Tibial nerve (tissue), 4 donors: ENCODE data around the gene RELN. TPM values are rescaled to one million over a fixed set of nuclear protein-coding genes. Genes with fewer than 3 reads are reported as not detected.
A peak's percentile ranks its signal among the peaks of the same experiment; 100 is the strongest.

ENCODE experiments used
- DNase-seq, 2 donors: peaks; one replicate each; pipeline ENCODE4 v3.0.0-alpha.2; 2019; ENCODE audit warnings: low spot score in 2 of 2
- H3K27ac ChIP-seq, 4 donors: fragments of 200-600 bp; sonication (generic) in 3 of 4; one replicate each; pipeline ENCODE4 v1.5.1; 2017 to 2019; ENCODE audit warnings: mild to moderate bottlenecking in 1 of 4
- H3K27me3 ChIP-seq, 2 donors: fragments of 200-600 bp; sonication (generic) in 1 of 2; one replicate each; pipeline versions ENCODE4 v1.5.1 to v1.6.0; 2017 to 2019
- H3K36me3 ChIP-seq, 3 donors: fragments of 200-600 bp; sonication (generic); one replicate each; pipeline ENCODE4 v1.5.1; 2018 to 2019
- H3K4me1 ChIP-seq, 4 donors: fragments of 200-600 bp; sonication (generic) in 3 of 4; one replicate each; pipeline ENCODE4 v1.5.1; 2017 to 2019
- H3K4me3 ChIP-seq, 4 donors: fragments of 200-600 bp; sonication (generic) in 3 of 4; one replicate each; pipeline ENCODE4 v1.5.1; 2017 to 2019; ENCODE audit warnings: mild to moderate bottlenecking in 1 of 4, moderate library complexity in 1 of 4
- H3K9me3 ChIP-seq, 4 donors: fragments of 200-600 bp; sonication (generic) in 3 of 4; one replicate each; pipeline ENCODE4 v1.5.1; 2017 to 2019
- CTCF ChIP-seq, 5 experiments: fragments of 200-600 bp in 3 of 5; fragments of 450-650 bp in 2 of 5; sonication (generic) in 3 of 5; IDR thresholded peaks; one replicate each; pipeline ENCODE4 v1.5.1; 2016 to 2019; ENCODE audit warnings: antibody characterized with exemption in 5 of 5, mild to moderate bottlenecking in 3 of 5, moderate library complexity in 2 of 5
- EP300 ChIP-seq, 2 donors: sonication (generic); formaldehyde crosslinking; IDR thresholded peaks; one replicate each; pipeline ENCODE4 v1.6.1; 2017; ENCODE audit warnings: antibody characterized with exemption in 2 of 2, mild to moderate bottlenecking in 1 of 2
- POLR2A ChIP-seq, 2 donors: fragments of 450-650 bp; IDR thresholded peaks; one replicate each; pipeline ENCODE4 v1.6.1; 2017; ENCODE audit warnings: antibody characterized with exemption in 2 of 2, mild to moderate bottlenecking in 2 of 2, moderate library complexity in 2 of 2
- WGBS, 2 donors: methylation state at CpG; one replicate each; pipeline ENCODE4 v1.1.5; 2018; 5-methylcytosine and 5-hydroxymethylcytosine counted together
- total RNA-seq, 4 donors: library from RNA; depleted of rRNA; stranded (reverse); fragments of >200 nt; gene quantifications; one replicate each; pipeline ENCODE4 v1.1.0, GENCODE V29; 2016

Gene RELN
- total RNA-seq, 4 donors from 2014 or later: 80.4 to 117 (median 102) TPM

- WGBS, 2 donors: 92% methylated on average over 4 of the region's 4 CpGs
- no peaks in the 10 kb centered on the region for H3K27me3 ChIP-seq
- no peak overlapping the region for H3K27ac ChIP-seq
- peaks cover 0 to 3% (median 0%) of the 10 kb centered on the region in 4 donors for H3K4me1 ChIP-seq
- TF ChIP-seq EP300 (IDR thresholded peaks at IDR 0.05) (no peak), POLR2A (IDR thresholded peaks at IDR 0.05) (no peak), CTCF (IDR thresholded peaks at IDR 0.05) (no peak)
- no peaks in the 10 kb centered on the region for H3K36me3 ChIP-seq
- no peak overlapping the region for H3K4me3 ChIP-seq
- H3K9me3 ChIP-seq: no peaks in the 10 kb centered on the region
- no peak for DNase-seq
Measured at GRCh38 chr7:104005197-104005596, 15.7 kb upstream of the RELN start.

- Histone ChIP-seq H3K9me3 (no peaks in the 10 kb centered on the region), H3K27ac (no peak overlapping the region), H3K4me3 (no peak overlapping the region), H3K4me1 (peaks cover 0 to 3% (median 0%) of the 10 kb centered on the region in 4 donors), H3K36me3 (no peaks in the 10 kb centered on the region), H3K27me3 (no peaks in the 10 kb centered on the region)
- WGBS, 2 donors: 57 to 64% methylated on average over 2 of the region's 2 CpGs
- no peak for TF ChIP-seq POLR2A (IDR thresholded peaks at IDR 0.05)
- no peak for TF ChIP-seq EP300 (IDR thresholded peaks at IDR 0.05)
- no peak for TF ChIP-seq CTCF (IDR thresholded peaks at IDR 0.05)
- no peak for DNase-seq
Measured at GRCh38 chr7:103996639-103997038, 7.2 kb upstream of the RELN start.

GRCh38 chr7:103996017-103996551 is 6.6 kb upstream of the RELN start:
- Histone ChIP-seq H3K4me1 (peaks cover 0 to 7% (median 0%) of the 10 kb centered on the region in 4 donors), H3K9me3 (no peaks in the 10 kb centered on the region), H3K4me3 (no peak overlapping the region), H3K27me3 (no peaks in the 10 kb centered on the region), H3K27ac (no peak overlapping the region), H3K36me3 (no peaks in the 10 kb centered on the region)
- 88% methylated on average over 4 of the region's 4 CpGs for WGBS, 2 donors
- no peak for TF ChIP-seq CTCF (IDR thresholded peaks at IDR 0.05)
- no peak for TF ChIP-seq POLR2A (IDR thresholded peaks at IDR 0.05)
- TF ChIP-seq EP300 (IDR thresholded peaks at IDR 0.05): no peak
- no peak for DNase-seq

GRCh38 chr7:103995554-103995953 is 6.1 kb upstream of the RELN start:
- H3K27me3 ChIP-seq: no peaks in the 10 kb centered on the region
- no peaks in the 10 kb centered on the region for H3K9me3 ChIP-seq
- no peak for DNase-seq
- H3K36me3 ChIP-seq: no peaks in the 10 kb centered on the region
- no peak overlapping the region for H3K4me3 ChIP-seq
- TF ChIP-seq CTCF (IDR thresholded peaks at IDR 0.05): no peak
- peaks cover 0 to 12% (median 0%) of the 10 kb centered on the region in 4 donors for H3K4me1 ChIP-seq
- no peak overlapping the region for H3K27ac ChIP-seq

- no peak for TF ChIP-seq EP300 (IDR thresholded peaks at IDR 0.05)
- no peak for DNase-seq
- peak overlapping the region in 1 of 4 donors; percentile 23 for H3K27ac ChIP-seq
- H3K9me3 ChIP-seq: no peaks in the 10 kb centered on the region
- no peaks in the 10 kb centered on the region for H3K36me3 ChIP-seq
- H3K4me3 ChIP-seq: no peak overlapping the region
- peaks cover 0 to 24% (median 0%) of the 10 kb centered on the region in 4 donors for H3K4me1 ChIP-seq
- WGBS, 2 donors: 97 to 100% methylated on average over 1 of the region's 1 CpG
- H3K27me3 ChIP-seq: peaks cover 0 to 5% of the 10 kb centered on the region in 2 donors
Measured at GRCh38 chr7:103993551-103993950, 4.1 kb upstream of the RELN start.

GRCh38 chr7:103991406-103991805 is 1.9 kb upstream of the RELN start:
- TF ChIP-seq CTCF (IDR thresholded peaks at IDR 0.05): no peak
- TF ChIP-seq EP300 (IDR thresholded peaks at IDR 0.05): no peak
- no peak for TF ChIP-seq POLR2A (IDR thresholded peaks at IDR 0.05)
- peak overlapping the region in 2 of 4 donors; percentile 91 to 95 for H3K27ac ChIP-seq
- no peak overlapping the region for H3K4me3 ChIP-seq
- H3K9me3 ChIP-seq: no peaks in the 10 kb centered on the region
- WGBS, 2 donors: 45 to 59% methylated on average over 2 of the region's 2 CpGs
- peaks cover 0 to 10% of the 10 kb centered on the region in 2 donors for H3K27me3 ChIP-seq
- no peak for DNase-seq
- peaks cover 0 to 25% (median 0%) of the 10 kb centered on the region in 4 donors for H3K4me1 ChIP-seq
- H3K36me3 ChIP-seq: no peaks in the 10 kb centered on the region
